PC-3 (cell line): ENCODE measurements around the gene CAMK1D.

ENCODE experiments used
- EZH2phosphoT487 ChIP-seq: fragments of 300-600 bp; sonication (generic); IDR thresholded peaks from 2 replicates; pipeline ENCODE4 v1.6.1; 2018; ENCODE audit warnings: mild to moderate bottlenecking, antibody characterized with exemption, low read length, borderline replicate concordance
- TF ChIP-seq, protein P1 (sequence below): fragments of 300-600 bp; sonication (generic); conservative IDR thresholded peaks from 2 replicates; pipeline ENCODE4 v1.5.1; 2017; ENCODE audit warnings: antibody characterized with exemption, low read depth, mild to moderate bottlenecking, low read length

DNA sequence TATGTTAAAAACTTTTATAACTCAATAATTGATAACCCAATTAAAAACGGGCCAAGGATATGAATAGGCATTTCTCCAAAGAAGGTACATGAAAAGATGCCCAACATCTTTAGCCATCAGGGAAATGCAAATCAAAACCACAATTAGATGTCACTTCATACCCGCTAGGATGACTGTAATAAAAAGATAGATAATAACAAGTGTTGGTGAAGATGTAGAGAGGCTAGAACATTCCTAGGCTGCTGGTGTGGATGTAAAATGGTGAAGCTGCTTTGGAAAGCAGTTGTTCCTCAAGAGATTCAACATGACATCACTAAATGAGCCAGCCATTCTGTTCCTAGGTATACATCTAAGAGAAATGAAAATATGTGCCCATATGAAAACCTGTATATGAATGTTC, 35.6 kb downstream of the CAMK1D start:
- TF ChIP-seq, protein P1, sequence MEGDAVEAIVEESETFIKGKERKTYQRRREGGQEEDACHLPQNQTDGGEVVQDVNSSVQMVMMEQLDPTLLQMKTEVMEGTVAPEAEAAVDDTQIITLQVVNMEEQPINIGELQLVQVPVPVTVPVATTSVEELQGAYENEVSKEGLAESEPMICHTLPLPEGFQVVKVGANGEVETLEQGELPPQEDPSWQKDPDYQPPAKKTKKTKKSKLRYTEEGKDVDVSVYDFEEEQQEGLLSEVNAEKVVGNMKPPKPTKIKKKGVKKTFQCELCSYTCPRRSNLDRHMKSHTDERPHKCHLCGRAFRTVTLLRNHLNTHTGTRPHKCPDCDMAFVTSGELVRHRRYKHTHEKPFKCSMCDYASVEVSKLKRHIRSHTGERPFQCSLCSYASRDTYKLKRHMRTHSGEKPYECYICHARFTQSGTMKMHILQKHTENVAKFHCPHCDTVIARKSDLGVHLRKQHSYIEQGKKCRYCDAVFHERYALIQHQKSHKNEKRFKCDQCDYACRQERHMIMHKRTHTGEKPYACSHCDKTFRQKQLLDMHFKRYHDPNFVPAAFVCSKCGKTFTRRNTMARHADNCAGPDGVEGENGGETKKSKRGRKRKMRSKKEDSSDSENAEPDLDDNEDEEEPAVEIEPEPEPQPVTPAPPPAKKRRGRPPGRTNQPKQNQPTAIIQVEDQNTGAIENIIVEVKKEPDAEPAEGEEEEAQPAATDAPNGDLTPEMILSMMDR = no peak
- no peak for TF ChIP-seq EZH2phosphoT487
